GM21825 (cell line): Measurements from ENCODE around the gene DNAAF5.
"Not testable (repeated sequence)": the region's sequence is repeated elsewhere in the genome, so short reads cannot be mapped to it uniquely, and the experiment has no call there.

ENCODE experiments used
- ATAC-seq: cut with Tn5 transposase; IDR thresholded peaks from one replicate; pipeline ENCODE4 v1.9.1; 2021; ENCODE audit warnings: mild to moderate bottlenecking, moderate library complexity; ENCODE audit not compliant: unreplicated experiment

Gene DNAAF5

DNA sequence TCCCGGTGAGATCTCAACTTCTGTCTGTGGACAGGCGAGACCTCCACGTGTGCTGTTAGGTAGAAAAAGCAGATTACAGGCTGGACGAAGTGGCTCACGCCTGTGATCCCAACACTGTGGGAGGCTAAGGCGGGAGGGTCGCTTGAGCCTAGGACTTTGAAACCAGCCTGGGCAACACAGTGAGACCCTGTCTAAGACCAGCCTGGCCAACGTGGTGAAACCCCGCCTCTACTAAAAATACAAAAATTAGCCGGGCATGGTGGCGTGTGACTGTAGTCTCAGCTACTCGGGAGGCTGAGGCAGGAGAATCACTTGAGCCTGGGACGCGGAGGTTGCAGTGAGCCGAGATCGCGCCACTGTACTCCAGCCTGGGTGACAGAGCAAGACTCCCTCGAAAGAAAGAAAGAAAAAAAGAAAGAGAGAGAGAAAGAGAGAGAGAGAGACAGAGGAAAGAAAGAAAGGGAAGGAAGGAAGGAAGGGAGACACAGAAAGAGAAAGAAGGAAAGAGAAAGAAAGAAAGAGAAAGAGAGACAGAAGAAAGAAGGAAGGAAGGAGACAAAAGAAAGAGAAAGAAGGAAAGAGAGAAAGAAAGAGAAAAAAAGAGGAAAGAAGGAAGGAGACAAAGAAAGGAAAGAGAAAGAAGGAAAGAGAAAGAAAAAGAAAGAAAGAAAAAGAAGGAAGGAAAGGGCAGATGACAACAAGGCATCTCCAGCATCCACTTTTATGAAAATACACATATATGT, 76.2 kb downstream of the DNAAF5 start:
- ATAC-seq: no peak

DNA sequence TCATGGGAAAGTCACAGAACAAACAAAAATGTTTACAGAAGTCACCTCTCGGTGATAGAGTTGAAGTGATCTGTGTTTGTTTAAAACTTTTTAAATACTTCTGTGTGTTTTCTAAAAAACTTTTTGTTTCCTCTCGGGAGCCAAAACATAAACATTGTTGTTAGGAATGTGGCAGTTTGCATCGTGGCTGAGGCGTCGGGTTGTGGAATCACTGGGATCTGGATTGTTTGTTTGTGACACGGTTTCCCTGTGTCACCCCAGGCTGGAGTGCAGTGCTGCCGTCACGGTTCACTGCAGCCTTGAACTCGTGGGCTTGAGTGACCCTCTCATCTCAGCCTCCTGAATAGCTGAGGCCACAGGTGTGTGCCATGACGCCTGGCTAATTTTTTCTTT, 76.7 kb downstream of the DNAAF5 start:
- ATAC-seq: no peak

DNA sequence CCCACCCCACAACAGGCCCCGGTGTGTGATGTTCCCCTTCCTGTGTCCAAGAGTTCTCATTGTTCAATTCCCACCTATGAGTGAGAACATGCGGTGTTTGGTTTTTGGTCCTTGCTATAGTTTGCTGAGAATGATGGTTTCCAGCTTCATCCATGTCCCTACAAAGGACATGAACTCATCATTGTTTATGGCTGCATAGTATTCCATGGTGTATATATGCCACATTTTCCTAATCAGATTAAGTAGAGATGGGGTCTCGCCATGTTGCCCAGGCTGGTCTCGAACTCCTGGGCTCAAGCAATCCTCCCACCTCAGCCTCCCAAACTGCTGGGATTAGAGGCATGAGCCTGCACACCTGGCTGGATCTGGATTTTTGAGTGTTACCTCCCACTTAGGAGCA, 77.3 kb downstream of the DNAAF5 start:
- not testable (repeated sequence) for ATAC-seq

DNA sequence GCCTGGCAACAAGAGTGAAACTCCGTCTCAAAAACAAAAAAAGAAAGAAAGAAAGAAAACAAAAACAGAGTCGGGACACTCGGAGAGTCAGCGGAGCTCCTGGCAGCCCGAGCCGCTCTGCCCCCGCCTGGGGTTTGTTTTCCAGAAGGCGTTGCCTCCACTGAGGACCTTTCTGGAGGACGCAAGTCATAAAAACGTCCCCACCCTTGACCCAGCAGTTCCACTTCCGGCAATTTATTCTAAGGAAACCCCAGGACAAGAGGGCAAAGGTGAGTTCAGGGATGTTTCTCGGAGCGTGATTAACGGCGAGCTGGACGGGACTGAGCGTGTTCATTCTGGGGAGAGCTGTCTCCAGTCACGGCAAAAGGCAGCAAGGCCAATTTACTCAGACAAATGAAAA, 78.8 kb downstream of the DNAAF5 start:
- ATAC-seq: no peak

DNA sequence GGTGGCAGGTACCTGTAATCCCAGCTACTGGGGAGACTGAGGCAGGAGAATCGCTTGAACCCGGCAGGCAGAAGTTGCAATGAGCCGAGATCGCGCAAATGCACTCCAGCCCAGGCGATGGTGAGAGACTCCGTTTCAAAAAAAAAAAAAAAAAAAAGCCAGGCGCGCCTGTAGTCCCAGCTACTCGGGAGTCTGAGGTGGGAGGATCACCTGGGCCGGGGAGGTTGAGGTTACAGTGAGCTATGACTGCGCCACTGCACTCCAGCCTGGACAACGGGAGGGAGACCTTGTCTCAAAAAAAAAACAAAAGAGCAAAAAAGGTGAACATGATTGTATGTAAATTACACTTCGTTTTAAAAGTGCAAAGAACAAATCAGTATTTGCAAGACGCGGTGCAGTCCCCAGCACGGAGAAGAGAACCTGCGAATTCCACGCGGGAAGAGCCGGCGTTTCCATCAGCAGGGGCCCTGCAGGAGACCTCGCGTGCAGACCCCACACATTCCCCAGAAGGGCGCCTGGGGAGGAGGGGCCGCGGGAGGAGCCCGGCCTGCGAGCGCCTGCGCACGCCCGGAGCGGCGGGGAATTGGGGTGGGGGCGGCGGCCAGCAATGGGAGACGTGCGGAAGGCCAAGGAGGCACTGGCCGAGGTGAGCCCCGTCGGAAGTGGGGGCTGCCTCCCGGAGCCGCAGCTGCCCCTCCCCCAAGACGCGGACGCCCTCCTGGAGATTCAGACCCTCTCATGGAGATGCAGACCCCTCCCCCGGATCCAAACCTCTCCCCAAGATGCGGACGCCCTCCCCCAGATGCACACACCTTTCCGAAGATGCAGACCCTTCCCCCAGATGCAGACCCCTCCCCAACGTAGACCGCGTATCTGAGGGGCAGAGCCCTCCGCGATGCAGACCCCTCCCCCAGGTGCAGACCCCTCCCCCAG, 89.1 kb downstream of the DNAAF5 start:
- ATAC-seq: no peak

DNA sequence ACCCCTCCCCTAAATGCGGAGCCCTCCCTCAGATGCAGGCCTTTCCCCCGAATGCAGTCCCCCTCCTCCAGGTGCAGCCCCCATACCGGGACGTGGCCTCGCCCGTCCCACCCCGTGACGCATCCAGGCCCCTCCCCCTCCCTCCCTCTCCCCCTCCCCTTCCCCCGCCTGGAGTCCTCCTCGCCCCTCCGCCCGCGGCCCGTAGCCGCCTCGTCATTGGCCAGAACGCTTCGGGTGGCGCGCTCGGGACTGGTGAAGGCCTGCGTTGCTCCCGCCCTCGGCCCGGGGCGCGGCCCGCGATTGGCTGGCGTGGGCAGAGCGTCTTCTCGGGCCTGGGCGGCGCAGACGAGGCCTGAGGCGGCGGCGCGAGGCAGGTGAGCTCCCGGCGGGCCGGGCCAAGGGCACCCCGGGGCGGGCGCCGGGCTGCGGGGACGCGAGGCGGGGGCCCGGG, 89.8 kb downstream of the DNAAF5 start:
- ATAC-seq: peak; percentile 75

DNA sequence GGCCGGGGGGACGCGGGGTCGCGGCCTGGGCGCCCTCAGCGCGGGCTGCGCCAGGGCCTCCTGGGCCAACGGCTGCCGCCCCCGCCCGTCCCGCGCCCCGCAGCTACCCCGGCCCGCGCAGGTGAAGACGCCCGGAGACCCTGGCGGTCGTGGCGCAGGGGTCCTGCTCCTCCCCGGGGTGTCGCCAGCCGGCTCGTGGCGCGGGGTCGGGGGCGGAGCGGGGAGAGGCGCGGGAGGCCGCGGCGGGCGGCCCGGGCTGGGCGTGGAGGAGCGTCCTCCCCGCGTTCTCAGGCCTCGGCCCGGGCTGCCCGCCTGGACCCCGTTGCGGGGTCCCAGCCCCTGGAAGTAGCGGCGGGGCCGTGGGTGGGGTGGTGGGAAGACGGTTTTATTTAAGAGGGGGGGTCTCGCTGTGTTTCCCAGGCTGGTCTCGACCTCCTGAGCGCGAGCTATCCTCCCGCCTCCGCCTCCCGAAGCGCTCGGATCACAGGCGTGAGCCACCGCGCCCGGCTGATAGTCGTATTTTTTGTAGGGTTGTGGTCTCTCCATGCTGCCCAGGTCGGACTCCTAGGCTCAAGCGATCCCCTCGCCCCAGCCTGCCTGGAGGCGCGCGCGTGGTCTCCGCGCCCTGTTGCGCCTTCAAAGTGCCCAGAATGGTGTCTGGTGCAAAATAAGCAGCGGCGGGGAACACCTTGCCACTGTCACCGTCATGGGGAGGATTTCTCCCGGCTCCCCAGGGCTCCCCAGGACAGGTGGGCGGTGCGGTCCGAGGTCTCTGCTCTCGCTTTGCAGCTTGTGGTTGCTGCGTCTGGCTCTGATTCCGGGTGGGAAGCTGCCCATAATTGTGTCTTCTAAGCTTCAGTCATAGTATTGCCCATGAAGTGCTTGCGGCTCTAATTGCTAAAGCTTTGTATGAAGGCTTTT, 90.5 kb downstream of the DNAAF5 start:
- ATAC-seq: peak; percentile 15

DNA sequence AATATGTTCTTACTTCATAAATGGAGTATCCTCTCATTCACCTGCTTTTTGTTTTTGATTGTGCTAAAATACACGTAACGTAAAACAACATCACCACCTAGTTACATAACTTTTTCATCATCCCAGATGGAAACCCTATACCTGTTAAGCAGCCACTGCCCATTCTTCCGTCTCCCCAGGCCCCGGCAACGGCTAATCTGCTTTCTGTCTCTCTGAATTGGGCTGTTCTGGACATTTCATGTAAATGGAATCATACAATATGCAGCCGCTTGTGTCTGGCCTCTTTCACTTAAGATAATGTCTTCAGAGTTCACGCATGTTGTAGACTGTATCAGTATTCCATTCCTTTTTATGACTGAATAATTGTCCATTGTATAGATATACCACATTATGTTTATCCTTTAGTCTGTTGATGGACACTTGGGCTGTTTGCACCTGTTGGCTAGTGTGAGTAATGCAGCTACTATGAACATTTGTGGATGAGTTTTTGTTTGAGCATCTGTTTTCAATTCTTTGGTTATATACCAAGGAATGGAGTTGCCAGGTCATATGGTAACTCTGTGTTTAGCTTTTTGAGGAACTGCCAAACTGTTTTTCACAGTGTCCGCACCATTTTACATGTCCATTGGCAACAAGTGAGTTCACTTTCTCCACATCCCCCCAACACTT, 91.7 kb downstream of the DNAAF5 start:
- ATAC-seq: no peak

DNA sequence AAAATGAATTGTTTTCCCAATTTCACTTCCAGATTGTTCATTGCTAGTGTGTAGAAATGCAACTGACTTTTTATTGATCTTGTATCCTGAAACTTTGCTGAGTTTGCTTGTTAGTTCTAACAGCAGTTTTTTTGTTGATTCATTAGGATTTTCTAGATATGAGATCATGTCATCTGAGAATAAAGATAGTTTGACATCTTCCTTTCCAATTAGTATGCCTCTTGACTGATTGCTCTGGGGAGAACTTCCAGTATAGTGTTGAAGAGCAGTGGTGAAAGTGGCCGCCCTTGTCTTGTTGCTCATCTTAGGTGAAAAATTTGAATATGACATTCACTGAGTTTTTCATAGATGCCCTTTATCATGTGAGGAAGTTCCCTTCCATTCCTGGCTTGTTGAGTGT, 93.8 kb downstream of the DNAAF5 start:
- ATAC-seq: no peak

DNA sequence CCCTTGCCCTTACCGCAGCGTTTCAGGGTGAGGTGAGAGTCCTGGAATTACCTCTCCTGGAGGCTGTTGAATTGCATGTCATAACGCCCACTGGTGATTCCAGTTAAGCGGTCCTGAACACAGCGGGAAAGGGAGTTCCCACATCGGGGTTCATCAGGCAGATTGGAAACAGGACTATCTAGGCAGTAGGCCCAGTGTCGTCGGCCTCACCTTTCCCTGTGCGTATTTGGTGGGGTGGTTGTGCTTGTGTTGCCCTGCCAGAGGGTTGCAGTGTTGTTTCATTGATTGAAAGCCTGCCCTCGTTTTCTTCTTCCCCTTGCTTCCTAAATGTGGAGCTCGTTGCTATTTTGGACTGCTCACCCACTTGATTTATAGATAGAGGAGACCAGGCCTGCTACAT, 95.2 kb downstream of the DNAAF5 start:
- ATAC-seq: no peak

DNA sequence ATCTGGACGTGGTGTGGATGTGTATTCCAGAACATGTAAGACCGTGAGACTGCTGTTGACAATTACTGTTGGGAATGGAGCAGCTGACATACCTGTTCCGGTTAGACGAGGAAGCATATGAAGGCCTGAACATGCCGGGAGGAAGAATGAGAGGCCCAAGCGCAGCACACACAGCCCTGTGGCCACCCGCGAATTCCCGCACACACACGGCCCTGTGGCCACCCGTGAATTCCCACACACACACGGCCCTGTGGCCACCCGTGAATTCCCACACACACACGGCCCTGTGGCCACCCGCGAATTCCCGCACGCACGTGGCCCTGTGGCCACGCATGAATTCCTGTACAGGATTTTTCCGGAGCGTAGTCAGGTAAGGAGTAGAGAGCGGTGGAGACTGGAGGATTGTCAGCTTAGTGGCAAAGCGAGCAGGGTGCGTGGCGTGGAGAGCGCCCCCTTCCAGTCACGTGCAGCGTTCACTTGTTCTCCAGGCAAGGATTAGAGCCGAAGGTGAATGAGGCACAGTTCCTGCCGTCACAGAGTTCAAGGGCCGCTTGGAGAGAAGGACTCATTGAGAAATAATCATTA, 96.3 kb downstream of the DNAAF5 start:
- no peak for ATAC-seq

DNA sequence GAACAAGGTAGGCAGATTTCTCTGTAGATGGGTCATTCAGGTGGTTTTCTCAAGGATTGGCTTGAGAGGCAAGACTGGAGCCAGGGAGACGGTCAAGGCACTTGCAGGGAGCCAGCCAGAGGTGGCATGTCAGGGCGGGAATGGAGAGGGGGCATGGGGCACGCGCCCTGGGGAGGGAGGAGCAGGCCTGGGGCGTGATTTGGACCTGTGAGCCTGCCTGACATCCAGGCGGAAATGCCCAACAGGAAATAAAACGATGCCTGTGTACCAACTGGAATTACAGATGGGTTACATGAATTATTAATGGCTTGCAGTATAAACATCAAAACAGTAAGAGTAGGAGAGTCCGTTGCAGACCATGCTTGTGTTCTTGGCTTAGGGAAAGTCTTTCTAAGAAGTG, 97.2 kb downstream of the DNAAF5 start:
- ATAC-seq: no peak

DNA sequence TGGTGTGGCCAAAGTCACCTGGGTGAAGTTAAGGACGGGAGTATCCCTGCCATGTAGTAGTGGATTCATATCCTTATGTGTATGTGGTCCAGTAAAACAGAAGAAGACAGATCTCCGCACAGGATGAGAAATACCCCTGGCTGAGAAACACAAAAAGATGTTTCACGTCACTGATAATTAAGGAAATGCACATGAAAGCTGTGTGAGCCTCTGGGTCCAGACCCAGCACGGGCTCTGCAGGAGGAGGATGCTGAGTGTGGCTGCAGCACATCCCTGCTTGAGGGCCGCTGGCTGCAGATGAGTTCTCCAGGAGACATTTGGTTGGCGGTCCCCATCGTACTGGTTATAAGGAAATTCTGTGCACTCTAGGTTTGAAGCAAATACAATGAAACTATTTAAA, 97.6 kb downstream of the DNAAF5 start:
- no peak for ATAC-seq

DNA sequence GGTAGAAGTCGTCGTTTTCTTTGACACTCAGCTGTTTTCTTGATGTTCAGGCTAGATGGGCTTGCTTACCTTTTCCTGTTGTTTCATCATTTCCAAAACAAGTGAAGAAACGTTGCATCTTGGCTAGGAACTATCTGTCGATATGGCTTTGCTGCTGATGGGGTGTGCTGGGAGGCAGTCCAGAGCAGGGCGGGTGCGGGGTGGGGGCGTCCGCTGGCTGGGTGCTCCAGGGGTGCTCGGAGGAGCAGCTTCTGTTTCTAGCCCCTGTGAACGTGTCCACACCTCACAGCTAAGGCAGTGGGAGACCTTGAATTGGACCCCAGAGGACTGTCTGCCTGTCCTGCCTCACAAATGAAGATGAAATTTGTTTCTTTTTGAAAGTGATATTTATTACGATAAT, 98.2 kb downstream of the DNAAF5 start:
- no peak for ATAC-seq

DNA sequence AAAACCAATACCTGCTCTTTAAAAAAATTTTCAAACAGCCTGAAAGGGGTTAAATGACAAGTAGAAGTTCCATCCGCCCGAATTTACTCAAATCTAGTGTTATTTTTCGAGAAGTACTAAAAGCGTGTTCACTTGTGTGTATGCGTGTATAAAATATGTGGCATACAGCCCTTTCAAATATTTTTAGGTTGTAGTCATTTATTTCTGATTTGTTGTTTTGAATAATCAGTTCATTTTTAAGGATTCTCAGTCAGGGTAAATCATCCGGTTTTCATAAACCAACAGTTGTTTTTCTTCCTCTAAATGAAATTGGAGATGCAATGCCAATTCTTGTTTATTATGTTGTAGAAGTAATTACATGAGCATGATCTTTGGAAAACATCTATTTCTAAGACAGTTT, 98.9 kb downstream of the DNAAF5 start:
- ATAC-seq: no peak

DNA sequence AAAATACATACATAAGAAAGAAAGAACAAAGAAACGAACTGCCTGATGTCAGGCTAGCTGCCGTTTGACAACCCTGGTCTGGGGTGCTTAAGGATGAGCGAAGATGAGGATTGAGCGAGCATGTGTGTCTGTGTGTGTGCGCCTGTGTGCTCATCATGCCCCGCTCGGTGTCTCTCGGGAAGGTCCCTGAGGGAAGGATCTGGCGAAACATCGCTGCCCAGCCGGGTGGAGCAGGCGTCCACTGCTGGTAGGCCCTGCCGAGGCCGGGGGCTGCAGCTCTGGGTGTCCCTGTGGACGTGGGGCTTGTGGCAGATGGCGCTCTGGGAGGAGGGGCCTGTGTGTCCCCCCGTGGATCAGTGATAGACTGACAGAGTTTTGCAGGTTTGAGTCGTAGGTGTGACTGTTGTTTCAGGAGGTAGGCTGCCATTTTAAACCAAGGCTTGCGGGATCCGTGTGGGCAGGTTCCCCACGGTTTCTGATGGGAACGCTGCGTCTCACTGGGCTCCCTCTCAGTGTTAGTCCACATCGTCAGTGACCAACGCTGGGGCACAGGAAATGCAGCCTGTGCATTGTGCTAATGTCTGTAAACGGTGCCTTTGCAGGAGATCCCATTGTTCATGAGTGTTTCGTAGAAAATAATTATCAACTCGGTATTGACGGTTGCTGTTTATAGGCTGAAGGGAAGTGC, 99.9 kb downstream of the DNAAF5 start:
- ATAC-seq: no peak

DNA sequence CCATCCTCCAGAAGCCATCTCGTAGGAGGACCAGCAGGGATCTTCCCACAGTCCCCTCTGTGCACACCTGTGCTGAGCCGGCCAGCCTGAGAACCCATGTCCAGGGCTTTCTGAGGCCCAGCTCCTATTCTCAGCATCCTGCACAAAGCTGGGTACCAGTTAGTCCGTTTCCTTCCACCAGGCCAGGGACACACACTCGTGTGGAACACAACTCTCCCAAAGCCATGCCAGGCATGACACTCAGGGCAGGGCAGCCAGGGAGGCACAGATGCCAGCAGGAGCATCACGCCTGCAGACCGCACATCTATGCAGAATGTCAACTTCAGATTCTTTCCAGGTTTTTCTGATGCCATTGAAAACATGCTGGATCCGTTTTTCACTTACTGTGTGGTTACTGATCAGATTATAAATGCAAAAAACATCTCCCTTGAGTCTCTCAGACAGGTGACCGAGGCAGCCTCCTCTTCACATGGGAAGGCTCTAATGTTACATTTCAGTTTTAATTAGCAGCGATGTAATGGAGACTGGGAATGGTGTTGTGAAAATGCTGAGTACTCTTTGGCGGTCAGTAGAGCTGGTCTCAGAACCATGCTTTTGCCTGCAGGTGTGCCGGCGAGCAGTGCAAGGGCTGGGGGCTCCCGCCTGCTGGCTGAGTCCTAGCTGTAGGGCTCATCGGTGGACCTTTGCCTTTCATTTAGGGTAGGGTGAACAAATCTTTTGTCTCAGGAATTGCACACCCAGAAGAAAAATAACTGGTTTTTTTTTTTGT, 102.5 kb downstream of the DNAAF5 start:
- no peak for ATAC-seq

DNA sequence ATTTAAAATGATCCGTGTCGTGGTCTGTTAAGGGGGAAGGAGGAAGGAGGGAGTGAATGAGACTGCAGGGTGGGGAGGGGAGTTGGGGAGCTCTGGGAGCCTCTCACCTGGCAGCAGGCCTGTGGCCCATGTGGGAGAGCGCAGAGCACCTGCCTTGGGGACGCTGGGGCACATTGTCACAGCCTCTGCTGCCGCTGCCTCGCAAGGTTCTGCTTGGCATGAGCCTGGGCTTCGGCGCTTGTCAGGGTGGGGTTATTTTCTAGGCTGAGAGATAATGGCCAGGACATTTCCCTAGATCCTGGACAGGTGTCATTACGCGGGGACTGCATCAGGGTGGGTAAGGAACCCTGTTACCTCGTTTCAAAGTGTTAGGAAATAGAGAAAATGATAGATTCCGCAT, 103.6 kb downstream of the DNAAF5 start:
- ATAC-seq: no peak
